Smooth muscle cell of the pulmonary artery (primary cell): Measurements from ENCODE around the gene XPNPEP2. TPM values are rescaled to one million over a fixed set of nuclear protein-coding genes. Genes with fewer than 3 reads are reported as not detected.

Source experiments
- total RNA-seq: library from RNA; depleted of rRNA; stranded (reverse); fragments of >200 nt; gene quantifications from 2 replicates; pipeline ENCODE4 v1.2.3, GENCODE V29; 2014

Gene XPNPEP2, protein sequence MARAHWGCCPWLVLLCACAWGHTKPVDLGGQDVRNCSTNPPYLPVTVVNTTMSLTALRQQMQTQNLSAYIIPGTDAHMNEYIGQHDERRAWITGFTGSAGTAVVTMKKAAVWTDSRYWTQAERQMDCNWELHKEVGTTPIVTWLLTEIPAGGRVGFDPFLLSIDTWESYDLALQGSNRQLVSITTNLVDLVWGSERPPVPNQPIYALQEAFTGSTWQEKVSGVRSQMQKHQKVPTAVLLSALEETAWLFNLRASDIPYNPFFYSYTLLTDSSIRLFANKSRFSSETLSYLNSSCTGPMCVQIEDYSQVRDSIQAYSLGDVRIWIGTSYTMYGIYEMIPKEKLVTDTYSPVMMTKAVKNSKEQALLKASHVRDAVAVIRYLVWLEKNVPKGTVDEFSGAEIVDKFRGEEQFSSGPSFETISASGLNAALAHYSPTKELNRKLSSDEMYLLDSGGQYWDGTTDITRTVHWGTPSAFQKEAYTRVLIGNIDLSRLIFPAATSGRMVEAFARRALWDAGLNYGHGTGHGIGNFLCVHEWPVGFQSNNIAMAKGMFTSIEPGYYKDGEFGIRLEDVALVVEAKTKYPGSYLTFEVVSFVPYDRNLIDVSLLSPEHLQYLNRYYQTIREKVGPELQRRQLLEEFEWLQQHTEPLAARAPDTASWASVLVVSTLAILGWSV
- 0.10 and 1.2 TPM in 2 replicates for total RNA-seq

GRCh38 chrX:129738466-129739308 is at the start of gene XPNPEP2:
XPNPEP2 (plus strand) TSS chrX:129738979; CDS start chrX:129739214, 235 bp downstream.

GRCh38 chrX:129779747-129780146 is 41.0 kb downstream of the XPNPEP2 start, which contains the start of gene SASH3:
SASH3 (plus strand) TSS chrX:129779949; CDS start chrX:129780098, 149 bp downstream.

Other genes with a start within 250 kb of the XPNPEP2 start
- gene SMARCA1, start 215.5 kb upstream of the XPNPEP2 start, total RNA-seq = 70.9 and 83.1 TPM in 2 replicates
- gene OCRL, start 198.7 kb upstream of the XPNPEP2 start, total RNA-seq = 25.7 and 29.0 TPM in 2 replicates
- gene APLN, start 84.0 kb upstream of the XPNPEP2 start, total RNA-seq = 10.8 and 15.6 TPM in 2 replicates
- not detected in 2 replicates for gene SASH3, start 41.0 kb downstream of the XPNPEP2 start, total RNA-seq
- gene ZDHHC9, start 104.9 kb downstream of the XPNPEP2 start, total RNA-seq = 30.3 and 41.4 TPM in 2 replicates
- gene UTP14A, start 167.2 kb downstream of the XPNPEP2 start, total RNA-seq = 12.7 and 14.8 TPM in 2 replicates
- 5.5 and 6.3 TPM in 2 replicates for gene BCORL1, start 243.7 kb downstream of the XPNPEP2 start, total RNA-seq